ENCODE data around the gene MRTFB.

MRTFB gene

DNA sequence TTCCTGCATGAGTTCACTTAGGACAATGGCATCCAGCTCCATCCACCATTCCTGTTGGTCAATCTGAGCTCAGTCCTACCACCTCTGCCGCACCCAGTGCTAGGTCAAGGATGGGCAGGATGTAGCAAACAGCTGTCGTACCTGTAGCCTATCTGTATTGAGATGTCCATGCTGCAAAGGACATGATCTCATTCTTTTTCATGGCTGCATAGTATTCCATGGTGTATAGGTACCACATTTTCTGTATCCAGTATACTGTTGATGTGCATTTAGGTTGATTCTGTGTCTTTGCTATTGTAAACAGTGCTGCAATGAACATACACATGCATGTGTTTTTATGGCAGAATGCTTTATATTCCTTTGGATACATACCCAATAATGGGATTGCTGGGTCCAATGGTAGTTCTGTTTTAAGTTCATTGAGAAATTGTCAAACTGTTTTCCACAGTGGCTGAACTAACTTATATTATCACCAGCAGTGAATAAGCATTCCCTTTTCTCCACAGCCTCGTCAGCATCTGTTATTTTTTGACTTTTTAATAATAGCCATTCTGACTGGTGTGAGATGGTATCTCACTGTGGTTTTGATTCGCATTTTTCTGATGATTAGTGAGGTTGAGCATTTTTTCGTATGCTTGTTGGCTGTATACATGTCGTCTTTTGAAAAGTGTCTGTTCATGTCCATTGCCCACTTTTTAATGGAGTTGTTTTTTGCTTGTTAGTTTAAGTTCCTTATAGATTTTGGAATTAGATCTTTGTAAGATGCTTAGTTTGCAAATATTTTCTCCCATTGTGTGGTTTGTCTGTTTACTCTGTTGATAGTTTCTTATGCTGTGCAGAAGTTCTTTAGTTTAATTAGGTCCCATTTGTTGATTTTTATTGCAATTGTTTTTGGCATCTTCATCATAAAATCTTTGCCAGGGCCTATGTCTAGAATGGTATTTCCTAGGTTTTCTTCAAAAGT lies 7.2 kb upstream of the MRTFB start:
- DNase-seq: no peak

DNA sequence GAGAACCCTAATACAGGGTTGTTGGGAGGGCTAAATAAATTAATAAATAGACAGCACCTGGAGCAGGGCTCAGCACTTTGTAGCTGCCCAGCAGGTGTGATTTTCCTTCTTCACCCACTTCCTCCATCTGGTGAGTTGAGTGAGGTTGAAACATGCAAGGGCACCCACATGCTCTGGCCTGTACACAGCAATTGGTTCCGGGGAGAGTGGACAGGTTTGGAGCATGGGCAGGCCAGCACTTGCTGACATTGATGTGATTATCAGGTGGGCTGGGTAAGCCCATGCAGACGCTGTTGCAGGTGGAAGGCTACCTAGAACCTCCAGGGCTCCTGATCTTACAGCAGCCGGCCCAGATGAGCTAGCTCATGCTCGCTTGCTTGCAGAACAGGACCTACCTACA lies 1.3 kb upstream of the MRTFB start:
- no peak for DNase-seq

DNA sequence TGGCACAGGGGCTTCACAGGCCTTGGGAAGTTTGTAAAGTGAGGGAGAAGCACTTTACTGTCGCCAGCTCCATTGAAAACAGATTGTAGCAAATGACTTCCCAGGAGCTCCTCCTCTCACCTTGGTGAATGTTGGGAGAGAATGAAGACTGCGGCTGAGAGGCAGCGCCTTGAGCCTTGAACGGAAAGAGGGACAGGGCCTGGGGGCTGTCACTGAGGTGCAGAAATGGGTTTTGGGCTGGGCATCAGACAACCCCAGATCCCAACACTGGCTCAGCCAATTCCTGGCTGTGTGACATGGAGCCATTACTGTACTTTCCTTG lies 603 bp upstream of the MRTFB start:
- no peak for DNase-seq

DNA sequence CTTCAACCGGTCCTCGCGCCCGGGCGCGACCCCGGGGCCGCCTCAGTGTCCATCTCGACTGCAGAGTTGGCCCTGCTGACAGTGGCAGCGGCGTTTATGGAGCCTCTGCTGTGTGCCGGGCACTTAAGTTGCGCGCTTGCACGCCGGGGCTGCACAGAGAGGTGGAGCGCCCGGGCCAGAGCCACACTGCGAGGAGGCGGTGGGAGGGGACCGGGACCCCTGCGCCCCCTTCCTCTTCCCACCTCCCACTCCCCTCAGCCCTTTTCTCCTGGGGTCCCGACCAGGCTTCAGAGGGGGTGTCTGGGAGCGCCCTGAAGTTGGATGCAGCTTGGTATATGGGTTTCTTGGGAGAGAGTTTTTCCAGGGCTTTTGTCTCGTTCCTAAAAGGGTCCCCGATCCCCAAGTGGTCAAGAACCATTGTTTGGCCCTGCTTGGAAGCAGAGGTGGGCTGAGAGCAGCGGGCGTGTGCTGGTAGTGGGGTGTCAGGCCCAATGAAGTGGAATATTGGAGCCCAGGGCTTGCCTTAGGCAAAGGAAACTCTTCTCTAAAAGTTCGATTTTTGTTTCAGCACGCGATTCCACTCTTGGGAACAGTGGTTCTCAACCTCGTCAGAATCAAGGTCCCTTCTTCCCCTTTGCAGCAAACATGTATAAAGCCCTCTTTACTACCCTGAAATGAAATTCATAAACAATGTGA lies 605 bp downstream of the MRTFB start:
- no peak for DNase-seq

DNA sequence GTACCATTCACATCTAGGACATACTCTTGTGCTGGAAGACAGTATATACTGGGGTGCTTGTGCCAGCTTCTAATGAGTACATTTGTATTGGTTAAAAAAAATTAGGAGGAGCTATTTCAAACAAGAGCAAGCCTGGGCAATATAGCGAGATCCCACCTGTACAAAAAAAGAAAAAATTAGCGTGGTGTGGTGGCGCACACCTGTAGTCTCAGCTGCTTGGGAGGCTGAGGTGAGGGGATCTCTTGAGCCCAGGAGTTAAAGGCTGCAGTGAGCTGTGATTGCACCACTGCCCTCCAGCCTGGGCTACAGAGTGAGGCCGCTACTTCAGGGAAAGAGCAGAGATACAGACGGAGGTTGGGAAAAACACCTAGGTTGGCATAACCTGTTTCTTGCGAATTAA lies 1.2 kb downstream of the MRTFB start:
- no peak for DNase-seq

DNA sequence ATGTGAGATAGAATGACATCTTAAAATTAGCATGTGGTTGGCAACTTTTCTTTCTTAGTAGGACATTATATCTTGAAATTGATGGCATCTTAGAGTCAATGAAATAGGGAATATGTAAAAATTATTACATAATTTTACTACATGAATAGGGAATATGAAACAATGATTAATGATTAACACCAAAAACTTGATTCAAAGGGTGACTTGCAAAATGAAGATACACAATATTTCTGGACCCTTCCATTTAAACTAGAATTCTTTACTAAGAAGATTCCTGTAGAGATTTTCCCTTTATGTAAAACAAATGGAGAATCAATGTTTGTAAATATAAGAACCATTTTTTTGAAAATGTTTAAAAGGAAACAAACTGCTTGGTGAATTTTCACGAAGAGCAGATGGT lies 3.4 kb downstream of the MRTFB start:
- no peak for DNase-seq

DNA sequence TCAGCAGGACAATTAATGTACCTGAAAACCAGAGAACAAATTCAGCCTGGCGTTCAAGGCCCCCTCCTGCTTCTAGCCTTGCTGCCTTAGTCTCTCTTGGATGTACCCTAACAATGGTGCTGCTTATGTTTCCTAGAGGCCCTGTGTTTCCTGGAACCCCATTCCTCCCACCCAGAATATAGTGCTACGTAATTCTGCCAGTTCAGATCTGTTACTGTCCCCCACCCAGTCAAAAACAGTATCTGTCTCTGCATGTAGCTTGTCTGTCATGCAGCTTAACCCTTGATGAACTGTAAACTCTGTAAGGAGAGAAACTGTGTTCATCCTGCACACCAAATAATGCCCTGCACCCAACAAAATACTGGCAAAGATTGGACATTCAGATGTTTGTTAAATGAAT lies 6.8 kb downstream of the MRTFB start:
- DNase-seq: no peak

DNA sequence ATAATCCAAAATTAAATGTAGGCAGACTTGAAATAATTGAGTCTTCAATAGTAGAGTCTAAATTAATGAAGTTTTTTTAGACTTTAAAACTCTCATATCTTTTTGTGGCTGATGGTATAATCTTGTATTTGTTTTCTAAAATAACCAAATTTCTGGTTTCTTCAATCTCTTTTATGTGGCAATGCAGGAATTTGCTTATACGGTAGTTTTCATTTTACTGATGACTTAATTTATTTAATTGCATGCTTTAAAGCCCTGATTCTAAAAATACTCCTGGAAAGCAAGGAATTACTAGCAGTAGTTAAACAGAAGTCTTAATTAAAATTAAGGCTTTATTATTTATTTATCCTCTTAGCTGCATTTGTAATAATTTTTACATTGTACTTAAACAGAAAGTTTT lies 15.4 kb downstream of the MRTFB start:
- DNase-seq: no peak

DNA sequence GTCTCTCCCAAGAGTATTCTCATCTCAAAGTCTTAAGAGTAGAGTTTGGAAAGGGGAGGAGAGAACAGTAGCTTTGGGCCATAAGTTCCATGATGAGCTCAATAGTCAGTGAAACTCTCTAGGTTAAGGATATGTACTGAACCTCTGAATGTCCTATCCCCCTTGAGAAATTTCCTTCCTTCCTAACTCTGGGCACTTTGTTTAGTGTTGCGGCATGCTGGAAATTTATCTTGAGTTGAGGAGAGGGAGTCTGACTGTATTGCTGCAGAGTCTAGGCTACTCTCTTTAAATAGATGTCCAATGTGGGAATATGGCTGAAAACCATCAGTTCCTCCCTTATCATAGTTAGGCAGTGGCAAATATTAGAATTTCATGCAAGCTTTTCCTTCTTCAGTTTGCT lies 16.1 kb downstream of the MRTFB start:
- DNase-seq: no peak

DNA sequence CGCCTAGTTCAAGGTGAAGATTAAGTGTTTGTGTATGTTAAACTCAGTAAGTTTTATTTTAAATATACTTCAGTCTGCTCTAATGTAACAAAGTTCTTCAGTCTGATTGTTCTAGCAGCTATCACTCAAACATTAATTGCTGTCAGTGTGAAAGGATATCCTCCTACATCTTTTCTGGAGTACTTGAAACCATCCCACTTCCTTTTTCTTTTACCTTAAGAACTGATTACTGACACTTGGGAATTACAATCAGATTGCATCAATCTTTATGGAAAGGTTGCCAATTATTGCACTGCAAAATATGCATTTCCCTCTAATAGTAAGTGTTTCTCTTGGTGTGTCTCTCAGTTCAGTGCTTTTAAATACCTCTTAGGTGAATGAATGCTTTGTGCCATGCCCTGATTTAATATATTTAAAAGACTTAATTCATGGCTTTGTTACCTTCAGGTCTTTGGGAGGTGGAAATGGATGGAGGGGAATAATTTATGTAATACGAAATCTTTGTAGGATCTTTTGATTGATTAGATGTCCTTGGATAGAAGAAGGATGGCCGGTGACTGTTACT lies 16.6 kb downstream of the MRTFB start:
- DNase-seq: no peak

DNA sequence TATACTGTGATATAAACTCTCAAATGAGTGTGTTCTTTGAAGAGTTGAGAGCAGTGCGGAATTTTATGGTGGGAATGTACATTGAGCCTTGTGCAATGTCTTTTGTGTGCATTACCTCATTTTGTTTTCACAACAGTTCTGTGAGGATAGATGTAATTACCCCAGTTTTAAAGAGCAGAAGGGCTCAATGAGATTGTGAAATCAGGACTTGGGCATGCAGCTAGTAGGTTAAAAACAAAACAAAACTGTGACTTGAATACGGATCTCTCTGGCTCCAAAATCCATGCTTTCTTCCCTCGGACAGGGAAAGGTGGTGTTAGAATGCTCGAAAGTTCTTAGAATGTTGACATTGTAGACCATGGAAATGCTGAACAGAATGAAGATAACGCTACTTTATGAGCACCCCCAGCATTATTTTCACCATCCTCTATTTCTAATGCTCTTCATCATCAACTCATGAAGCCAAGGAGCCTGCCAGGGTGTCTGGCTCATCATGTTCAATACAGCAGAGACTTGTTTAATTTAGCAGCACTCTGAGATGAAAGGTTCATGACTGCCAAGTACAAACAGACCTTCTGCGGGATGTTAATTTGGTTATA lies 17.1 kb downstream of the MRTFB start:
- DNase-seq: no peak

DNA sequence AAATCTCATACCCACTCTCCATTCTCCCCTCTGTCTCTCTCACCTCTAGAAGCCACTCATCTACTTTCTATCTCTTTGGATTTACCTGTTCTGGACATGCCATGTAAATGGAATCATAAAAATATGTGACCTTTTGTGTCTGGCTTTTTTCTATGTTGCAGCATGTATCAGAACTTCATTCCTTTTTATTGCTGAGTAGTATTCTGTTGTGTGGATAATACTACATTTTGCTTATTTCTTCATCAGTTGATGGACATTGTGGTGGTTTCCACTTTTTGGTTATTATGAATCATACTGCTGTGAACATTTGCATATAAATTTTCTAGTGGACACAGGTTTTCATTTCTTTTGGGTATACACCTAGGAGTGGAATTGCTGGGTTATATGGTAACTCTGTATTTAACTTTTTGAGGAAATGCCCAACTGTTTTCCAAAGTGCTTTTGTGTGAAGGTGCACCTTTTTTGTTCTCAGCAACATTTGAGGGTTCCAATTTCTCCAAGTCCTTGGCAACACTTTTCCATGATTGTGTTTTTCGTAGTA lies 18.2 kb downstream of the MRTFB start:
- DNase-seq: no peak

DNA sequence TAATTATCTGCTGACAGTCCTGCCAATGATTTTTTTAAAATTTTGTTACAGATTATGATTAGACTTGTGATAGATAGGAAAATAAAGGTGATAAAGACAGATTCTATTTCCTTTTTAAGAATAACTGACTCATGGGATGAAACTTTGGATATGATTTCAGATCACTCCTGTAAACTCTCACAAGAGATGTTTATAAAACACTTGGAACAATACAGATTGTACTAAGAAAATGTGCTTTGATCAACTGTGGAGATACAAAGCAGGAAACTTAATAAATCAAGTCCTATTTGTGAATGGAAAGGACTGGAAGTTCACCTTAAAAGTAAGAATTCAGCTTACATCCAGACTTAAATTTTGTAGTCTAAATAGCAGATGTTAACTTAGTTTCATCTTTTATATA lies 21.4 kb downstream of the MRTFB start:
- DNase-seq: no peak

DNA sequence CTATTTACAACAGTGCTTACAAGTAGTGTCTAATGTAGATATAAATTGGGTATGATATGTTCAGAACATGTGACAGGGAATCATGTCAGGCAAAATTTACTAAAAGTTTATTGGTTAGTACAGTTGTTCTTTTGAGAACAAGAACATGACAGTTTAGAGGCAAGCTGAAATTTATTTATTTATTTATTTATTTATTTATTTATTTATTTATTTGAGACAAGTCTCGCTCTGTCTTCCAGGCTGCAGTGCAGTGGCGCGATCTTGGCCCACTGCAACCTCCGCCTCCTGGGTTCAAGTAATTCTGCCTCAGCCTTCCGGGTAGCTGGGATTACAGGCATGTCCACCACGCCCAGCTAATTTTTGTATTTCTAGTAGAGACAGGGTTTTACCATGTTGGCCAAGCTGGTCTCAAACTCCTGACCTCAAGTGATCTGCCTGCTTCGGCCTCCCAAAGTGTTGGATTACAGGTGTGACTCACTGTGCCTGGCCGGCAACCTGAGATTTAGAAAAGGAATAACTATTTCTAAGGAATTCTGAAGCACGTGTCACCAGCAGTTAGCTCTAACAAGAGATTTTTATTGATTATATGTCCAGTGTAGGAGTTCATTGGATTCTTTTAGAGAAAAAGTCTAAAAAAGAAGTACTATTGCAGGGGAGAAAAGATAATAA lies 24.9 kb downstream of the MRTFB start:
- DNase-seq: no peak

DNA sequence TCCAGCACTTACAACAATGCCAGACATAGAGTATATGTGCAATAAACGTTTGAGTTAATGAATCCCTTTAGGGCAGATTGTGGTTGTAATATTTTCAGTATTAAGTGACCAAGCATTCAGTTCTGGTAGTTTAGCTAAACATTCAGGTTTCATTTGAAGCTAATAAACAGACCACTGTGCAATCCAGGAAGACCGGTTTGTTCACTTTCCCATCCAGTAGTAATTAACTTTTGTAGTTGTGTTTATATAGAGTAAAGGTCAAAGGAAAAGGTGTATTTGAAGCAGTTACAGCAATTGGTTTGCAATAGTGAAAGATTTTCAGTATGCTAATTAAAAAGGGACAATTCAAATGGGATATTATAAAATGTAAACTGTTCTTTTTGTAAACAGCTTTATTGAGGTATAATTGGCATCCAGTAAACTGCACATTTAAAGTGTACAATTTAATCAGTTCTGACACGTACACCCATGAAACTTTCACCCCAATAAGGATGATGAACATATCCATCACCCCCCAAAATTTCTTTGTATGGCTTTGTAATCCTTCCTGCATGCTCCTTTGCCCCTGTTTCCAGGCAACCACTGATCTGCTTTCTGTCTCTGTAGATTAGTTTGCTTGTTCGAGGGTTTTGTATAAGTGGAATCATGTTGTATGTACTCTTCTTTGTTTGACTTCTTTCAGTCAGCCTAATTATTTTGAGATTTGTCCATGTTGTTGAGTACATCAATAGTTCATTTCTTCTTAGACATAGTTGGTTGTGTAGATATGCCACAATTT lies 26.3 kb downstream of the MRTFB start:
- no peak for DNase-seq

DNA sequence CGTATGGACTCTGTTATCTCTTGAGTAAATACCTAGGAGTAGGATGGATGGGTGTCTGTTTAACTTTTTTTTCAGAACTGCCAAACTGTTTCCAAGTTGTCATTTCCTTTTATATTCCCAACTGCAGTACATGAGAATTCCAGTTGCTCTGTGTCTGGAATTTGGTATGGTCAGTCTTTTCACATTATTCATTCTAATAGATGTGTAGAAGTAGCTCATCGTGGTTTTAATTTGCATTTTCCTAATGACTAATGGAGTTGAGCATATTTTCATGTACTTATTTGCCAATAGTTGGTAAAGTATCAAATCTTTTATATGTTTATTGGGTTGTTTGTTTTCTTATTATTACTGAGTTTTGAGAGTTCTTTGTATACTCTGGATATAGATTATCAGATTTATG lies 27.0 kb downstream of the MRTFB start:
- no peak for DNase-seq

DNA sequence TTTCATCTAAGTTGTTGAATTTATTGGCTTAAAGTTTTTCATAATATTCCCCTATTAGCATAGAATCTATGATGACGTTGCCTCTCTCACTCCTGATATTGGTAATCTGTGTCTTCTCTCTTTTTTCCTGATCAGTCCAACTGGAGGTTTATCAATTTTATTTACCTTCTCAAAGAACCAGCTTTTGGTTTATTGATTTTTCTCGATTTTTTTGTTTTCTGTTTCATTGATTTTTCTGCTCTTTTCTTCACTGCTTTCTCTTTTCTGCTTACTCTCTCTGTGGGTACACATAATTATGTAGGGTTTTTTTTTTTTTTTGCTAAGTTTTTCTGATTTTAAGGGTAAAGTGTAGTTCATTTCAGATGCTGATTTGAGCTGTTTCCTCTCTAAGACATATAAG lies 29.7 kb downstream of the MRTFB start:
- no peak for DNase-seq

DNA sequence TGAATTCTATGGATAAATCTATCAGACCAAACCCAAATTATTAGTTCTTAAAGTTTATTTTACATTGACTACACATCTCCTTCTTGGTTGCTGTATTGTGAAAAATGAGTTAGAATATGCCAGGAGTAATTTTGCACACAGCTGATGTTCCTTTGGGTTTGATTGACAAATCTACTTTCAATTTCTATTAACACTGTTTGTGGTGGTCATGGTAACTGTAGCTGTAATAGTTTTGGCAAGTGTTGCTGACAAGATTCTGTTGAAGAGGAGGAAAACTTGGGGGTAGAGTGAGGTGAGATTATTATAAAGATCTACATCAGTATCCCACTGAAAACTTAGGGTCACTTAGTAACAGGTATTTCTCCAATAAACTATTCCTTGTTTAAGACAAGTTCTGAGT lies 30.3 kb downstream of the MRTFB start:
- DNase-seq: no peak

DNA sequence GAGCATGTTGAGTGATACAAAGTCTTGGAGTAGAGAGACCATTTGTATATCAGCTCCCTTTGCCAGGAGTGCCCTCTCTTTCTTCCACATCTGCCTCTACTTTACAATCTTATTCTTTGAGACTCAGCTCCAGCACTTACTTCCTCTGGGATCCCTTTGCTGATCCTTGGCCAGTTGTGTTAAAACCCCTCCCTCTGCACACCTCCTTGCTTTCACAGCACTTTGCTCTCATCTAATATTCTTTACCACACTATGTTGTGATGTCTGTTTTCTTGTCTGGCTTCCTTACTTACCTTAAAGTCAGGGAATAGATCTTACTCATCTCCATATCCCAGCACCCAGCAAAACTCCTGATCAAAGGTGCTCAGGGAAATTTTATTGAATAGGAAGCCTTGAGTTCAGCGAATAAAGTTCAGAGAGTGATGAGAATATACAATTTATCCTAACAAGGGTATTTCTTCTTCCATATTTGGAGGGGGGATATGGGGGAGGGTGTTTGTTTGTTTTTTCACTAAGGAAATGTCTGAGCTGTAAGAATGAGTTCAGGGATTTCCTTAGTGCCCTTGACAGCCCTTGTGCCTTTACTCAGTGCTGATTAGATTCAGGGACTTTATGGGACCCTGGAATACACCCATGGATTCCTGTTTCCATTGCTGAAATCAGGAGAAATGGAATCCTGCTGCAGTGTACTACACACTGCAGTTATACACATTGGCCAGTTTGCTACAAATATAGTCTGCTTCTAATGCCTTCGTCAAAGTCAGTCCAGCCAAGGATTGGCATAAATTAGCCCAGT lies 32.0 kb downstream of the MRTFB start:
- DNase-seq: no peak

DNA sequence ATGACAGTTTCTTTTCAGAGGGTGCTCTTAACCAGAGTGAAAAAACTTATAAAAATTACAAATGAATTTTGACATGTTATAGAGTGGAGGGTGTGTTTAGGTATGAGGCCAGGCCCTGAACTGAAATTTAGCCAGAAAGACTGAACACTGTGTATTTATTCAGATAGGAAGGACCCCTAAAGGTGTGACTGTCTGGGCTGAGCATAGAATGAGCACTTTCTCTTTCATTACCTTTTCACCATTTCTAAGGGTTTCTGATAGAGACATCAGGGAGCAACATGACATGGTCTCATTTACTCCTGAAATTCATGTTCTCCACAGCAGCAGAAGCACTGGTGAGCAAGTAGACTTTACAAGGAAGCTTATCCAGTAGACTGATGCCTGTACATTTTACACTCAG lies 32.9 kb downstream of the MRTFB start:
- DNase-seq: no peak

DNA sequence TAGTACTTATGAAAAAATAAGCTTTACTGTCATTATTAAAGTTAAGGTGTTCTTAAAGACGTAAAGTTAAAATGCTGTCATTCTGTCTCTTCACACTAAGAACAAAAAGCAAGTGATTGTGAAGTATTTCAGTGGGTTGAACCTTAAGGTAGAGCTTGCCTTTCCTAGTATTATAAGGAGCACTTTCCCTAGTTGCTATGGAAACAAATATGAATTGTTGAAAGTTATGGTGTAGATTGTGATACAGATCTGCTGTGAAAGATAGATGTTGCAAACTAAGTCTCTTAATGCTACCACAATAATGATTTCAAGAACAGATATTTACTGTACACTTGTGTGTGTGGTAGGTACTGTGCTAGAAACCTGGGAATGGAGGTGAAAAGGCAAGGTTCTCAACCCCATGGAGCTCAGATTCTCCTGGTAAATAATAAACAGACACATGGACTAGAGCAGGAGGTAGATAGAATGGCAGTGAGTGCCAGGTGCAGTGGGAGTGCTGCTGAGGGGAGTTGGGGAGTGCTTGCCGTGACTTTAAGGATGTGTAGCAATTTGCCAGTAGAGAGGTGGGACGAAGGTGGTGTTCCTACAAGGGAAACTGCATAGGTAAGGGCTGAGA lies 34.7 kb downstream of the MRTFB start:
- no peak for DNase-seq

Data from amniotic stem cell (primary cell).